Epithelial cell of esophagus (primary cell): ENCODE results near the gene VDR.

Experiments
- DNase-seq: peaks from one replicate; pipeline ENCODE4 v3.0.0; 2010; ENCODE audit warnings: low read depth
- H3K4me3 ChIP-seq: 2 replicates; pipeline ENCODE4 v1.5.1; 2011; ENCODE audit warnings: mild to moderate bottlenecking, low read length, control low read depth
- TF ChIP-seq, protein P1 (sequence below): IDR thresholded peaks from 2 replicates; pipeline ENCODE4 v1.5.1; 2011; ENCODE audit warnings: low read depth, mild to moderate bottlenecking, low read length, control low read depth, inconsistent platforms; ENCODE audit not compliant: insufficient read depth; ENCODE audit errors: missing control alignments

VDR gene

DNA sequence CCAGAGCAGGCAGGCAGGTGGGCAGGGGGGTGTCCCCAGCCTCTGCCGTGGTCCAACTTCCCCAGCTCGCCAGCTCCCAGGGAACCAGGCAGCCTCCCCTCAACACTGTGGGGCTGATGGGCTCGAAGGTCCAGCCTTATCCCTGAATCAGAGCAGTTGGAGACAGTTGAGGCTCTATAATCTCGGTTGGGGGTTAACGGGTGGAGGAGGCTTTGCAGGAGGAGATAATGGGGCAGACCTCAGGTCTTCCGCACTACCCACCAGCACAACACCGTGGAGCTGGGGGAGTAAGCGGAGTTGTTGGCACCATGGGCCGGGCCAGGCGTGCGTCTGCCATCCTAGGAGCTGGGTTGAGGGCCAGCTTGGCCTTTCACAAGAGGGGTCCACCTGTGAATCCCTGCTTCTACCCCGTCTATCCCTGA is 71.2 kb downstream of the VDR start:
- H3K4me3 ChIP-seq: no peak overlapping the region
- TF ChIP-seq, protein P1, sequence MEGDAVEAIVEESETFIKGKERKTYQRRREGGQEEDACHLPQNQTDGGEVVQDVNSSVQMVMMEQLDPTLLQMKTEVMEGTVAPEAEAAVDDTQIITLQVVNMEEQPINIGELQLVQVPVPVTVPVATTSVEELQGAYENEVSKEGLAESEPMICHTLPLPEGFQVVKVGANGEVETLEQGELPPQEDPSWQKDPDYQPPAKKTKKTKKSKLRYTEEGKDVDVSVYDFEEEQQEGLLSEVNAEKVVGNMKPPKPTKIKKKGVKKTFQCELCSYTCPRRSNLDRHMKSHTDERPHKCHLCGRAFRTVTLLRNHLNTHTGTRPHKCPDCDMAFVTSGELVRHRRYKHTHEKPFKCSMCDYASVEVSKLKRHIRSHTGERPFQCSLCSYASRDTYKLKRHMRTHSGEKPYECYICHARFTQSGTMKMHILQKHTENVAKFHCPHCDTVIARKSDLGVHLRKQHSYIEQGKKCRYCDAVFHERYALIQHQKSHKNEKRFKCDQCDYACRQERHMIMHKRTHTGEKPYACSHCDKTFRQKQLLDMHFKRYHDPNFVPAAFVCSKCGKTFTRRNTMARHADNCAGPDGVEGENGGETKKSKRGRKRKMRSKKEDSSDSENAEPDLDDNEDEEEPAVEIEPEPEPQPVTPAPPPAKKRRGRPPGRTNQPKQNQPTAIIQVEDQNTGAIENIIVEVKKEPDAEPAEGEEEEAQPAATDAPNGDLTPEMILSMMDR: no peak
- no peak for DNase-seq

DNA sequence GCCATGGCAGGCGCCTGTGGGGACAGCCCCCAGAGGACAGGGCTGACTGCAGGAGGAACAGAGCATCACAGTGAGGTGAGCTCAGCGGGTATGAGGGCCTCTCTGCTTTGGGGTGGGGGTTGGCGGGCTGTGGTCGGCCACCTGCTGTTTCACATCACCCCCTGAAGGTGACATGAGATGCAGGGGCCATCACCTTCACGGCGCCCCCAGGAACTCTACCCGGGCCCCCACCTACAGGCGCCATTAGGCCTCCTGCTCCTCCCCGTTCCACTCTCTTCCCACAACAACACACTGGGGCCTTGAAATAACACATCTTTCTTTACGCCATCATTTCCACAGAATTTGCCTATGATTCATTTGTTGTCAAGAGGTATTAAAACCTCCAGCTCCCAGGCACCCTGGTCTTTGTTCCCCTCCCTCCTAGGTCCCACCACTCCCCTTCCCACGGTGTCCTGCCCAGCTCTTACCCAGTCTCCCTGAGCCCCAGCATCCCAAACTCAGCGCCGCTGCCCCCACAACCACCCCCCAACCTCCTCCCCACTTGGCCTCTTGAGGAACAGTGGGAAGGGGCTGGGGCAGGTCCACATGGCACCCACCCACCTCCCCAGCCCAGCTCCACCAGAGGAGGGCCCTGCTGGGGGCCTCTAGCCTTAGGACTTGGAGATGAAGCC is 72.4 kb downstream of the VDR start:
- DNase-seq: no peak
- TF ChIP-seq, protein P1: no peak
- no peak overlapping the region for H3K4me3 ChIP-seq

DNA sequence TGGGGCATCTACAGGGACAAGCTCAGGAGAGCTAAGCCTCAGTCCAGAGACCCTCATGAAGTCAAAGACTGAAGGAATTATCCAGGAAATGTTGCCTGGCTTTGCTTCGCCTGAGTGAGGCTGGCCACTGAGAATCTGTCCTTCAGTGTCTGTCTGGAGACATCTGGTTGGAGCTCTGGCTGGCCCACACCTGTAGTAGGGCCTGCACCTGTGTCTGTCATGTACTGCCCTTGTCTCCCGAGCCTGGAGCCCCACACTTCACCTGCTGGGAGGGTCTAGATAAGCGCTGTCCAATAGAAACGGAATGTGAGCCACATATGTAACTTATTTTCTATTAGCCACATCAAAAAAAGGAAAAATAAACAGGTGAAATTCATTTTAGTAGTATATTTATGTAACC is 75.2 kb downstream of the VDR start:
- TF ChIP-seq, protein P1: no peak
- no peak overlapping the region for H3K4me3 ChIP-seq
- no peak for DNase-seq

DNA sequence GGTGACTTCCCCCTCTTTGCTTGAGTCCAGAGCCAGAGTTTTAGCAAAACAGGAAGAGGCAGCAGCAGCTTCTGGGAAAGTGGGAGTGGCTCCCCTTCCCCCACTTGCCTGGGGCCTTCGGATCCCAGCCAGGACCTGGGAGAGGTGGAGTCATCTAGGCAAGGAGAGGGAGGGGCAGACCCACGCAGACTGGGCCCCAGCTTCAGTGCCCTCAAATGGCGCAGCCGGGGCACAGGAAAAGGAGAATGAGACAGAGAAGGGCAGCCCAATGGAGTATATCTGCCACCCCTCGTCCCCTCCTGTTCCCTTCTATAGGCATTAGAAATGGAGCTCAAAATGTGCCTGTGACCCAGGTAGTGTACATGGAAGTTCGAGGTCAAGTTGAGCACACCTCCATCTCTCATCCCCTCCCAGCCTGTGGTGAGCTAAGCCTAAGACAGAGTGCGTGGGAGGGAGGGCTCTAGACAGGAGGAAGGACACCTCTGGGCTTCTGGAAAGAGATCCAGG is 75.8 kb downstream of the VDR start:
- H3K4me3 ChIP-seq: no peak overlapping the region
- peak; percentile 91 for DNase-seq
- TF ChIP-seq, protein P1: no peak

DNA sequence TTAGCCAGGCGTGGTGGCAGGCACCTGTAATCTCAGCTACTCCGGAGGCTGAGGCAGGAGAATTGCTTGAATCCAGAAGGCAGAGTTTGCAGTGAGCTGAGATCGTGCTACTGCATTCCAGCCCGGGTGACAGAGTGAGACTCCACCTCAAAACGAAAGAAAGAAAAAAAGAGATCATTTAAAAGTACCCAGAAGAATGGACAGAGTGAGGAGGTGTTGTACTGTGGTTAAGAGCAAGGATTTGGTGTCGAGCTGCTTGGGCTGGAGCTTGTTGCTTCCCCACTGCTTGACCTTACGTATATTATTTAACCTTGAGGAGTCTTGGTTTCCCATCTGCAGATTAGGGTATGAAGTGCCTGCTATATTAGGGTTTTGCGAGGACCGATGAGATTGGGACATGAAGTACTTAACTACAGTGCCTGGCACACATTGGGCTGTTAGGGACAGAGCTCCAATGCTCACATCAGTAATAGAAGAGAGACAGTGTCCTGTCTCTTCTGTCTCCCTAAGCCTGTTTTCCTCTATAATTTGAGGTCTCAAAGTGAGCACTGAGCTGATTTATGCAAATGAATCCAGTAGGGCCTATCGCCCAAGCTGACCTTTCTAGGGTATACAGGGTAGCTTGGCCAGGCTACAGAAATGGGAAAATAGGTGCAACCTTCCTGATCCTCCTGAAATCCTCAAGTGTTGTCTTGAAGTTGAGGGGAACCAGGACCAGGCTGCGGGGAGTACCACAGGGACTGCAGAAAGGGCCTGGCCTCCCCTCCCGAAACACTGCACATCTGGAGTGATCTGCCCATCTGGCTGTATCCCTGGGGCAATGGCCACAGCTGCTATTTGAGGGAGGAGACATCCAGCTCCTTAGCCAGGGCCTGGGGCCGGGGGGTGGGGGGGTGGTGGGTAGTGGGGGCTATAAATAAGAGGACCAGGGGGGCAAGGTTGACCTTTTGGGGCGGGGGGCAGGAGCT is 76.5 kb downstream of the VDR start:
- H3K4me3 ChIP-seq: no peak overlapping the region
- TF ChIP-seq, protein P1: no peak
- no peak for DNase-seq

DNA sequence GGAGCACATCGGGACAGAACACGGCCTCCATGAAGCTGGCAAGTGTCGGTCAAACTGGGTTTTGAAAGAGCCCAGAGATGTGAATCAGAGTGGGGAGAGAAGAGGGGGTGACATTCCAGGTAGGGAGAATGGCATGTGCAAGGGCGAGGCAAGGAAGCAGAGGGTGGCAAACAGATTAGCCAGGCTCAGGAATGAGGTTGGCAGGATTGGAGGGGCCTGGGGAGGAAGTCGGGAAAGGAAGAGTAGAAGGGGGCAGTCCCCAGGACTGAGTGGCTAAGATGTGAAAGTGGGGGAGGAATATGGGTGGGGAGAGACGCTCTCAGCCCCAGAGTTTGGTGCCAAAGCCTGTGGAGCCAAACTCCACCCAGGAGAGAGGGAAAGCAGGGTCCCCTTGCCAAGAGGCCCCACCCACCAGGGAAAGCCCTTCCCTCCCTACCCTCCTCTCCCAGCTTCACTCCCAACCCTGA is 79.6 kb downstream of the VDR start:
- peak; percentile 71 for DNase-seq
- H3K4me3 ChIP-seq: no peak overlapping the region
- TF ChIP-seq, protein P1: no peak
